HEK293 (cell line): Measurements from ENCODE around the gene CDC25C.

Experiments
- ATF2 ChIP-seq: fragments of 450-650 bp; formaldehyde crosslinking; IDR thresholded peaks from 2 replicates; pipeline ENCODE4 v1.5.1; 2016; ENCODE audit warnings: missing biosample characterization, missing genetic modification characterization, low read depth
- CTCF ChIP-seq: fragments of 450-650 bp; formaldehyde crosslinking; IDR thresholded peaks from 2 replicates; pipeline ENCODE4 v1.5.1; 2016; ENCODE audit warnings: missing biosample characterization, missing genetic modification characterization
- PATZ1 ChIP-seq: fragments of 450-650 bp; formaldehyde crosslinking; IDR thresholded peaks from 2 replicates; pipeline ENCODE4 v1.5.1; 2016; ENCODE audit warnings: missing biosample characterization, missing genetic modification characterization
- PRDM1 ChIP-seq: fragments of 450-650 bp; formaldehyde crosslinking; IDR thresholded peaks from 2 replicates; pipeline ENCODE4; 2016; ENCODE audit warnings: missing biosample characterization, missing genetic modification characterization
- SCRT1 ChIP-seq: fragments of 450-650 bp; formaldehyde crosslinking; IDR thresholded peaks from 2 replicates; pipeline ENCODE4 v1.5.1; 2016; ENCODE audit warnings: missing biosample characterization, missing genetic modification characterization, borderline replicate concordance
- TCF7L2 ChIP-seq: IDR thresholded peaks from 2 replicates; pipeline ENCODE4 v1.6.1; 2011; ENCODE audit warnings: low read depth, mild to moderate bottlenecking, inconsistent platforms, low read length, moderate library complexity, borderline replicate concordance
- ZBTB1 ChIP-seq: fragments of 450-650 bp; formaldehyde crosslinking; IDR thresholded peaks from 2 replicates; pipeline ENCODE4 v1.5.1; 2016; ENCODE audit warnings: missing biosample characterization, missing genetic modification characterization
- ZNF24 ChIP-seq: fragments of 450-650 bp; formaldehyde crosslinking; IDR thresholded peaks from 2 replicates; pipeline ENCODE4 v1.5.1; 2016; ENCODE audit warnings: missing biosample characterization, missing genetic modification characterization
- ZNF366 ChIP-seq: fragments of 450-650 bp; formaldehyde crosslinking; conservative IDR thresholded peaks from 2 replicates; pipeline ENCODE4 v1.5.1; 2016; ENCODE audit warnings: missing biosample characterization, missing genetic modification characterization
- ZNF704 ChIP-seq: fragments of 450-650 bp; formaldehyde crosslinking; IDR thresholded peaks from 2 replicates; pipeline ENCODE4 v1.5.1; 2016; ENCODE audit warnings: missing biosample characterization, missing genetic modification characterization
- ZSCAN16 ChIP-seq: fragments of 450-650 bp; formaldehyde crosslinking; IDR thresholded peaks from 2 replicates; pipeline ENCODE4 v1.5.1; 2016; ENCODE audit warnings: missing biosample characterization, missing genetic modification characterization

- no peak for TF ChIP-seq CTCF (tag by site-specific recombination)
- TF ChIP-seq SCRT1 (tag by site-specific recombination) = no peak
- TF ChIP-seq PRDM1 (tag by site-specific recombination) = peak; percentile 62; the same call in 1 of the 2 replicates
- TF ChIP-seq ATF2 (tag by site-specific recombination) = no peak
- TF ChIP-seq ZNF24 (tag by site-specific recombination) = no peak
- no peak for TF ChIP-seq ZNF366 (tag by site-specific recombination)
- no peak for TF ChIP-seq TCF7L2
- TF ChIP-seq ZNF704 (tag by site-specific recombination) = no peak
- no peak for TF ChIP-seq ZBTB1 (tag by site-specific recombination)
- TF ChIP-seq ZSCAN16 (tag by site-specific recombination) = no peak
- TF ChIP-seq PATZ1 = no peak
Measured at GRCh38 chr5:138359621-138360020, 28.0 kb upstream of the CDC25C start.
